ENCODE data around the gene EMID1. TPM values are rescaled to one million over a fixed set of nuclear protein-coding genes. Genes with fewer than 3 reads are reported as not detected.

EMID1 gene
- total and polyA plus RNA-seq, 4 donors: 4.9 to 30.2 (median 8.4) TPM

- Histone ChIP-seq H3K36me3 (ENCODE audit: control insufficient read depth in 4 of 4, insufficient read depth in 4 of 4, low read length in 4 of 4) (peaks cover 0 to 4% (median 2%) of the 10 kb centered on the region in 4 donors), H3K9me3 (ENCODE audit: control insufficient read depth in 4 of 4, insufficient read depth in 3 of 4, low read length in 3 of 4) (no peaks in the 10 kb centered on the region), H3K4me3 (peak overlapping the region; percentile 76), H3K27ac (ENCODE audit: low read depth in 1 of 2, low read length in 1 of 2) (peak overlapping the region; percentile 58 to 62), H3K27me3 (ENCODE audit: control insufficient read depth in 3 of 3, insufficient read depth in 3 of 3, low read length in 2 of 3) (no peaks in the 10 kb centered on the region), H3K9ac (ENCODE audit: insufficient read depth in 1 of 2, low read length in 2 of 2) (peak overlapping the region in 1 of 2 donors; percentile 26), H3K4me1 (ENCODE audit: control insufficient read depth in 5 of 5, insufficient read depth in 5 of 5, low read length in 5 of 5) (peaks cover 0 to 41% (median 4%) of the 10 kb centered on the region in 5 donors)
- no peak for DNase-seq
- WGBS, 2 donors: 71 to 77% methylated on average over 18 to 20 of the region's 20 CpGs
- ATAC-seq (ENCODE audit: insufficient read depth, low FRiP score): no peak
- TF ChIP-seq, protein P1, sequence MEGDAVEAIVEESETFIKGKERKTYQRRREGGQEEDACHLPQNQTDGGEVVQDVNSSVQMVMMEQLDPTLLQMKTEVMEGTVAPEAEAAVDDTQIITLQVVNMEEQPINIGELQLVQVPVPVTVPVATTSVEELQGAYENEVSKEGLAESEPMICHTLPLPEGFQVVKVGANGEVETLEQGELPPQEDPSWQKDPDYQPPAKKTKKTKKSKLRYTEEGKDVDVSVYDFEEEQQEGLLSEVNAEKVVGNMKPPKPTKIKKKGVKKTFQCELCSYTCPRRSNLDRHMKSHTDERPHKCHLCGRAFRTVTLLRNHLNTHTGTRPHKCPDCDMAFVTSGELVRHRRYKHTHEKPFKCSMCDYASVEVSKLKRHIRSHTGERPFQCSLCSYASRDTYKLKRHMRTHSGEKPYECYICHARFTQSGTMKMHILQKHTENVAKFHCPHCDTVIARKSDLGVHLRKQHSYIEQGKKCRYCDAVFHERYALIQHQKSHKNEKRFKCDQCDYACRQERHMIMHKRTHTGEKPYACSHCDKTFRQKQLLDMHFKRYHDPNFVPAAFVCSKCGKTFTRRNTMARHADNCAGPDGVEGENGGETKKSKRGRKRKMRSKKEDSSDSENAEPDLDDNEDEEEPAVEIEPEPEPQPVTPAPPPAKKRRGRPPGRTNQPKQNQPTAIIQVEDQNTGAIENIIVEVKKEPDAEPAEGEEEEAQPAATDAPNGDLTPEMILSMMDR (IDR thresholded peaks at IDR 0.05; ENCODE audit: control extremely low read depth, extremely low read depth): no peak
Measured at GRCh38 chr22:29307596-29308147, 102.0 kb downstream of the EMID1 start.

DNA sequence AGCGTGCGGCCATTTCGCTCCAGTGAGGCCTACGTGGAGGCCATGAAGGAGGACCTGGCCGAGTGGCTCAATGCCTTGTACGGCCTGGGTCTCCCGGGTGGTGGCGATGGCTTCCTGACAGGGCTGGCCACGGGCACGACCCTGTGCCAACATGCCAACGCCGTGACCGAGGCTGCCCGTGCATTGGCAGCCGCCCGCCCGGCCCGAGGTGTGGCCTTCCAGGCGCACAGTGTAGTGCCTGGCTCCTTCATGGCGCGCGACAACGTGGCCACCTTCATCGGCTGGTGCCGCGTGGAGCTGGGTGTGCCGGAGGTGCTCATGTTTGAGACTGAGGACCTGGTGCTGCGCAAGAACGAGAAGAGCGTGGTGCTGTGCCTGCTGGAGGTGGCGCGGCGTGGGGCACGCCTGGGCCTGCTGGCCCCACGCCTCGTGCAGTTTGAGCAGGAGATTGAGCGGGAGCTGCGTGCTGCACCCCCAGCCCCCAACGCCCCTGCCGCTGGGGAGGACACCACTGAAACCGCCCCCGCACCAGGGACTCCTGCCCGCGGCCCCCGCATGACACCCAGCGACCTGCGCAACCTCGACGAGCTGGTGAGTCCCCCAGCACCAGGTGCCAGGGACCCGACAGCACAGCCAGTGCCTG is 102.6 kb downstream of the EMID1 start:
- H3K9me3 ChIP-seq (ENCODE audit: control insufficient read depth in 4 of 4, insufficient read depth in 3 of 4, low read length in 3 of 4): no peaks in the 10 kb centered on the region
- ATAC-seq (ENCODE audit: insufficient read depth, low FRiP score): no peak
- WGBS, 2 donors: 81 to 89% methylated on average over 49 to 50 of the region's 50 CpGs
- TF ChIP-seq, protein P1 (IDR thresholded peaks at IDR 0.05; ENCODE audit: control extremely low read depth, extremely low read depth): no peak
- peaks cover 0 to 5% (median 3%) of the 10 kb centered on the region in 3 donors for H3K27me3 ChIP-seq (ENCODE audit: control insufficient read depth in 3 of 3, insufficient read depth in 3 of 3, low read length in 2 of 3)
- H3K4me3 ChIP-seq: peak overlapping the region; percentile 76
- H3K9ac ChIP-seq (ENCODE audit: insufficient read depth in 1 of 2, low read length in 2 of 2): no peak overlapping the region
- H3K4me1 ChIP-seq (ENCODE audit: control insufficient read depth in 5 of 5, insufficient read depth in 5 of 5, low read length in 5 of 5): peaks cover 0 to 39% (median 4%) of the 10 kb centered on the region in 5 donors
- peak overlapping the region; percentile 58 for H3K27ac ChIP-seq (ENCODE audit: low read depth in 1 of 2, low read length in 1 of 2)
- no peak for DNase-seq
- peaks cover 0 to 4% (median 2%) of the 10 kb centered on the region in 4 donors for H3K36me3 ChIP-seq (ENCODE audit: control insufficient read depth in 4 of 4, insufficient read depth in 4 of 4, low read length in 4 of 4)

GRCh38 chr22:29308791-29309262 is 103.1 kb downstream of the EMID1 start:
- no peak overlapping the region for H3K9ac ChIP-seq (ENCODE audit: insufficient read depth in 1 of 2, low read length in 2 of 2)
- peak overlapping the region; percentile 27 to 58 for H3K27ac ChIP-seq (ENCODE audit: low read depth in 1 of 2, low read length in 1 of 2)
- no peak overlapping the region for H3K4me3 ChIP-seq
- peaks cover 0 to 43% (median 8%) of the 10 kb centered on the region in 5 donors for H3K4me1 ChIP-seq (ENCODE audit: control insufficient read depth in 5 of 5, insufficient read depth in 5 of 5, low read length in 5 of 5)
- no peaks in the 10 kb centered on the region for H3K9me3 ChIP-seq (ENCODE audit: control insufficient read depth in 4 of 4, insufficient read depth in 3 of 4, low read length in 3 of 4)
- DNase-seq (no peak), ATAC-seq (ENCODE audit: insufficient read depth, low FRiP score) (no peak)
- H3K27me3 ChIP-seq (ENCODE audit: control insufficient read depth in 3 of 3, insufficient read depth in 3 of 3, low read length in 2 of 3): peaks cover 0 to 9% (median 8%) of the 10 kb centered on the region in 3 donors
- TF ChIP-seq, protein P1 (IDR thresholded peaks at IDR 0.05; ENCODE audit: control extremely low read depth, extremely low read depth): no peak
- H3K36me3 ChIP-seq (ENCODE audit: control insufficient read depth in 4 of 4, insufficient read depth in 4 of 4, low read length in 4 of 4): peaks cover 0 to 4% (median 2%) of the 10 kb centered on the region in 4 donors
- 57 to 62% methylated on average over 12 to 13 of the region's 13 CpGs for WGBS, 2 donors

Small RNAs within 50 kb of the gene (small RNA-seq; reads per million reads assigned to genes)
- not detected for gene RNU6-1219P (ENCODE audit: low replicate concordance)

Other genes starting within 250 kb of the EMID1 start
- not detected for gene C22orf31, start 144.1 kb upstream of the EMID1 start, total RNA-seq
- gene C22orf31, start 144.1 kb upstream of the EMID1 start, polyA plus RNA-seq: under 1 TPM; 0.07 to 0.30 TPM
- 10 to 100 TPM; 15.7 to 27.5 TPM for gene KREMEN1, start 132.9 kb upstream of the EMID1 start, total RNA-seq
- gene KREMEN1, start 132.9 kb upstream of the EMID1 start, polyA plus RNA-seq: 10 to 100 TPM in 1 of 2 donors, 1 to 10 TPM in 1; 8.8 to 24.4 TPM
- gene RHBDD3, start 62.1 kb downstream of the EMID1 start, total RNA-seq: 10 to 100 TPM; 14.2 to 32.0 TPM
- gene RHBDD3, start 62.1 kb downstream of the EMID1 start, polyA plus RNA-seq: 10 to 100 TPM; 33.5 to 38.2 TPM
- gene EWSR1, start 62.4 kb downstream of the EMID1 start, total RNA-seq: 100 to 1,000 TPM; 162 to 215 TPM
- 100 to 1,000 TPM; 115 to 174 TPM for gene EWSR1, start 62.4 kb downstream of the EMID1 start, polyA plus RNA-seq
- 10 to 100 TPM in 1 of 2 donors, 1 to 10 TPM in 1; 3.8 to 40.1 TPM for gene GAS2L1, start 100.8 kb downstream of the EMID1 start, total RNA-seq
- gene GAS2L1, start 100.8 kb downstream of the EMID1 start, polyA plus RNA-seq: 10 to 100 TPM; 11.8 to 20.7 TPM
- 1 to 10 TPM in 1 of 2 donors, not detected in 1; 3.3 TPM for gene RASL10A, start 109.8 kb downstream of the EMID1 start, total RNA-seq
- gene RASL10A, start 109.8 kb downstream of the EMID1 start, polyA plus RNA-seq: 1 to 10 TPM in 1 of 2 donors, under 1 TPM in 1; 0.71 to 2.0 TPM
- gene AP1B1, start 182.7 kb downstream of the EMID1 start, total RNA-seq: 10 to 100 TPM; 37.1 to 97.9 TPM
- gene AP1B1, start 182.7 kb downstream of the EMID1 start, polyA plus RNA-seq: 10 to 100 TPM; 32.7 to 62.9 TPM
- gene RFPL1, start 232.7 kb downstream of the EMID1 start, total RNA-seq: not detected
- gene RFPL1, start 232.7 kb downstream of the EMID1 start, polyA plus RNA-seq: not detected